GM12891 (cell line): Measurements from ENCODE around the gene LTV1.

Experiments used
- DNase-seq: peaks from one replicate; pipeline ENCODE4 v3.0.0; 2011; ENCODE audit warnings: low spot score; ENCODE audit not compliant: insufficient read length
- FAIRE-seq: peaks from 2 replicates; lab custom pipeline; 2011; peaks lifted over from hg19 to GRCh38; lab: Jason Lieb, UNC
- PAX5 ChIP-seq: IDR thresholded peaks from 2 replicates; pipeline ENCODE4 v1.6.1; 2011; ENCODE audit warnings: low read length, moderate library complexity, mild to moderate bottlenecking; ENCODE audit not compliant: insufficient read depth, severe bottlenecking
- POLR2A ChIP-seq: IDR thresholded peaks from 2 replicates; pipeline ENCODE4 v1.6.1; 2011; ENCODE audit warnings: low read depth, low read length, control low read depth
- POLR2AphosphoS5 ChIP-seq: IDR thresholded peaks from 2 replicates; pipeline ENCODE4 v1.6.1; 2011; ENCODE audit warnings: low read depth, low read length, control low read depth
- POU2F2 ChIP-seq: IDR thresholded peaks from 2 replicates; pipeline ENCODE4 v1.6.1; 2011; ENCODE audit warnings: low read depth, mild to moderate bottlenecking, control low read depth, low read length, moderate library complexity
- SPI1 ChIP-seq: IDR thresholded peaks from 2 replicates; pipeline ENCODE4 v1.6.1; 2011; ENCODE audit warnings: low read depth, low read length, control low read depth
- TAF1 ChIP-seq: IDR thresholded peaks from 2 replicates; pipeline ENCODE4 v1.6.1; 2011; ENCODE audit warnings: low read depth, low read length, control low read depth

LTV1 gene

GRCh38 chr6:143810745-143811144 is 32.4 kb upstream of the LTV1 start:
- FAIRE-seq (no peak), DNase-seq (no peak)
- TF ChIP-seq POU2F2: no peak
- TF ChIP-seq POLR2A: no peak
- TF ChIP-seq PAX5: no peak
- TF ChIP-seq SPI1: no peak
- no peak for TF ChIP-seq TAF1
- TF ChIP-seq POLR2AphosphoS5: no peak

- TF ChIP-seq PAX5 (no peak), POLR2AphosphoS5 (no peak), POU2F2 (no peak), SPI1 (no peak), TAF1 (no peak), POLR2A (no peak)
- FAIRE-seq: no peak
Measured at GRCh38 chr6:143811501-143812157, 31.5 kb upstream of the LTV1 start.

GRCh38 chr6:143817621-143818020 is 25.5 kb upstream of the LTV1 start:
- TF ChIP-seq POU2F2 (no peak), TAF1 (no peak), SPI1 (no peak), POLR2A (no peak), POLR2AphosphoS5 (no peak), PAX5 (no peak)
- FAIRE-seq (no peak), DNase-seq (no peak)

More at GRCh38 chr6:143811501-143812157, 31.5 kb upstream of the LTV1 start:
- no peak for DNase-seq

GRCh38 chr6:143821359-143821758 is 21.8 kb upstream of the LTV1 start:
- no peak for FAIRE-seq
- DNase-seq: no peak
- TF ChIP-seq SPI1 (no peak), TAF1 (no peak), POU2F2 (no peak), PAX5 (no peak), POLR2A (no peak), POLR2AphosphoS5 (no peak)

GRCh38 chr6:143822584-143823024 is 20.5 kb upstream of the LTV1 start:
- FAIRE-seq: no peak
- DNase-seq: no peak
- no peak for TF ChIP-seq PAX5

GRCh38 chr6:143823548-143823947 is 19.6 kb upstream of the LTV1 start:
- TF ChIP-seq TAF1: no peak
- TF ChIP-seq POU2F2: no peak
- no peak for TF ChIP-seq SPI1
- TF ChIP-seq POLR2A: no peak
- no peak for TF ChIP-seq PAX5
- no peak for TF ChIP-seq POLR2AphosphoS5
- no peak for FAIRE-seq

GRCh38 chr6:143828572-143828971 is 14.6 kb upstream of the LTV1 start:
- FAIRE-seq (no peak), DNase-seq (no peak)
- no peak for TF ChIP-seq POLR2A
- no peak for TF ChIP-seq POLR2AphosphoS5
- TF ChIP-seq POU2F2: no peak
- TF ChIP-seq PAX5: no peak
- TF ChIP-seq SPI1: no peak
- TF ChIP-seq TAF1: no peak

More at GRCh38 chr6:143823548-143823947, 19.6 kb upstream of the LTV1 start:
- no peak for DNase-seq

- TF ChIP-seq SPI1 (no peak), TAF1 (no peak), PAX5 (no peak), POLR2AphosphoS5 (no peak), POU2F2 (no peak), POLR2A (no peak)
- FAIRE-seq (no peak), DNase-seq (no peak)
Measured at GRCh38 chr6:143836150-143836549, 7.0 kb upstream of the LTV1 start.

- no peak for FAIRE-seq
- DNase-seq: no peak
- TF ChIP-seq POLR2A: no peak
- no peak for TF ChIP-seq POU2F2
Measured at GRCh38 chr6:143838395-143838794, 4.7 kb upstream of the LTV1 start.

- no peak for DNase-seq
- no peak for FAIRE-seq
- TF ChIP-seq POLR2A (no peak), TAF1 (no peak), PAX5 (no peak), SPI1 (no peak), POU2F2 (no peak), POLR2AphosphoS5 (no peak)
Measured at GRCh38 chr6:143839196-143839595, 3.9 kb upstream of the LTV1 start.
